NCI-H187 (cell line): ENCODE measurements around the gene EHMT1.

ENCODE experiments used
- DNase-seq, 2 experiments: peaks; one replicate each; lab custom pipeline; 2025; lab: John Stamatoyannopoulos, UW

EHMT1 gene

GRCh38 chr9:137825324-137825989 lies 206.7 kb downstream of the EHMT1 start:
- no peak for DNase-seq

- DNase-seq: no peak
Observed at GRCh38 chr9:137827908-137828526, 209.2 kb downstream of the EHMT1 start.

GRCh38 chr9:137828527-137829259 lies 209.9 kb downstream of the EHMT1 start:
- DNase-seq: no peak

GRCh38 chr9:137829260-137829996 lies 210.6 kb downstream of the EHMT1 start:
- DNase-seq: no peak

- no peak for DNase-seq
Observed at GRCh38 chr9:137832191-137832700, 213.4 kb downstream of the EHMT1 start.

- DNase-seq: no peak
Observed at GRCh38 chr9:137832830-137833590, 214.2 kb downstream of the EHMT1 start.

GRCh38 chr9:137833721-137834613 lies 215.2 kb downstream of the EHMT1 start:
- no peak for DNase-seq

GRCh38 chr9:137834846-137835546 lies 216.2 kb downstream of the EHMT1 start:
- no peak for DNase-seq

- no peak for DNase-seq
Observed at GRCh38 chr9:137836151-137836830, 217.5 kb downstream of the EHMT1 start.

- no peak for DNase-seq
Observed at GRCh38 chr9:137836831-137837241, 218.0 kb downstream of the EHMT1 start.

- no peak for DNase-seq
Observed at GRCh38 chr9:137837345-137838278, 218.8 kb downstream of the EHMT1 start.

- no peak for DNase-seq
Observed at GRCh38 chr9:137838576-137838975, 219.8 kb downstream of the EHMT1 start.

- DNase-seq: no peak
Observed at GRCh38 chr9:137843355-137843754, 224.6 kb downstream of the EHMT1 start.

- DNase-seq: no peak
Observed at GRCh38 chr9:137851516-137852267, 232.9 kb downstream of the EHMT1 start.

- no peak for DNase-seq
Observed at GRCh38 chr9:137853392-137853995, 234.7 kb downstream of the EHMT1 start.

GRCh38 chr9:137860361-137860760 lies 241.6 kb downstream of the EHMT1 start:
- no peak for DNase-seq

GRCh38 chr9:137865581-137866145 lies 246.9 kb downstream of the EHMT1 start:
- no peak for DNase-seq
